Transverse colon (tissue), 4 donors: ENCODE results near the gene TNFRSF4.

Experiments
- EP300 ChIP-seq: sonication (generic); formaldehyde crosslinking; IDR thresholded peaks from one replicate; pipeline ENCODE4 v1.6.1; 2017; ENCODE audit warnings: antibody characterized with exemption, low read depth
- POLR2A ChIP-seq: fragments of 450-650 bp; IDR thresholded peaks from one replicate; pipeline ENCODE4 v1.6.1; 2016; ENCODE audit warnings: antibody characterized with exemption, mild to moderate bottlenecking, moderate library complexity
- POLR2AphosphoS5 ChIP-seq, 3 donors: sonication (generic); formaldehyde crosslinking; IDR thresholded peaks; one replicate each; pipeline ENCODE4 v1.6.1; 2016; ENCODE audit warnings: antibody characterized with exemption in 3 of 3
- TF ChIP-seq, protein P1 (sequence below), 5 experiments: fragments of 200-600 bp in 3 of 5; fragments of 450-650 bp in 2 of 5; sonication (generic) in 3 of 5; IDR thresholded peaks; 1 replicate in 2 of 5; 2 replicates in 3 of 5; pipeline ENCODE4 v1.5.1; 2016 to 2017; ENCODE audit warnings: antibody characterized with exemption in 5 of 5, inconsistent platforms in 3 of 5, mild to moderate bottlenecking in 2 of 5, moderate library complexity in 1 of 5

DNA sequence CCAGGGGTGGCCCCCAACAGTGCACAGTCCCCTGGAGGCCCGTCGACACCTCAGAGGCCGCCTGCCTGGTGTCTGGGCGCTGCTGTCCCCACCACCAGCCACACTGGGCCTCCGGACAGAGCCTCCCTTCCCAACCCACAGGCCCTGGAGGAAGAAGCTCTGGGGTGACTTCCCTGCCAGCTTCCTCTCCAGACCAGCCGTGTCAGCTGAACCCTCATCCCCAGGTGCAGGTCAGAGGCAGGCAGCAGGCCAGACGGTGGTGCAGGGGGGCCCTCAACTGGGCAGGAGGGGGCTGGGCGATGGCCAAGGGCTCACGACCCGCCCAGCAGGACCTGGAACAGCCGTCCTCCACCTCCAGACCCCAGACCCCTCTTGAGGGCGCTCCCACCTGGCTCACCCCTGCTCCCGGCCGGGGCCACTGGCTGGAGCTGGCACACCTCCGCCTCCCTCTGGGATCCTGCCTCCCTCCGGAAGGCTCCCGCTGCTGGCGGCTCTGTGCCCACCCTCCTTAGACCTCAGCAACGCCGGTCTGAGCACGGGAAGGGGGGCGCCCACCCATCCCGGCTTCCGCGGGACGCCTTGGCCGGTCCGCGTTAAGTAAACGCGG is 8.1 kb downstream of the TNFRSF4 start:
- TF ChIP-seq POLR2A (no peak), POLR2AphosphoS5 (IDR thresholded peaks at IDR 0.05) (no peak), EP300 (no peak)
- TF ChIP-seq, protein P1, sequence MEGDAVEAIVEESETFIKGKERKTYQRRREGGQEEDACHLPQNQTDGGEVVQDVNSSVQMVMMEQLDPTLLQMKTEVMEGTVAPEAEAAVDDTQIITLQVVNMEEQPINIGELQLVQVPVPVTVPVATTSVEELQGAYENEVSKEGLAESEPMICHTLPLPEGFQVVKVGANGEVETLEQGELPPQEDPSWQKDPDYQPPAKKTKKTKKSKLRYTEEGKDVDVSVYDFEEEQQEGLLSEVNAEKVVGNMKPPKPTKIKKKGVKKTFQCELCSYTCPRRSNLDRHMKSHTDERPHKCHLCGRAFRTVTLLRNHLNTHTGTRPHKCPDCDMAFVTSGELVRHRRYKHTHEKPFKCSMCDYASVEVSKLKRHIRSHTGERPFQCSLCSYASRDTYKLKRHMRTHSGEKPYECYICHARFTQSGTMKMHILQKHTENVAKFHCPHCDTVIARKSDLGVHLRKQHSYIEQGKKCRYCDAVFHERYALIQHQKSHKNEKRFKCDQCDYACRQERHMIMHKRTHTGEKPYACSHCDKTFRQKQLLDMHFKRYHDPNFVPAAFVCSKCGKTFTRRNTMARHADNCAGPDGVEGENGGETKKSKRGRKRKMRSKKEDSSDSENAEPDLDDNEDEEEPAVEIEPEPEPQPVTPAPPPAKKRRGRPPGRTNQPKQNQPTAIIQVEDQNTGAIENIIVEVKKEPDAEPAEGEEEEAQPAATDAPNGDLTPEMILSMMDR (IDR thresholded peaks at IDR 0.05) = no peak
